Motor neuron (in vitro differentiated cells): Measurements from ENCODE around the gene AMN. TPM values are rescaled to one million over a fixed set of nuclear protein-coding genes. Genes with fewer than 3 reads are reported as not detected.

Experiments
- ATAC-seq, 8 experiments: fragments of 200-7000 bp; cut with Tn5 transposase; replicated peaks in 6 of 8; 2 replicates each; pipeline ENCODE4 v1.8.0; 2021; ENCODE audit warnings: mild to moderate bottlenecking in 8 of 8, moderate library complexity in 8 of 8
- H3K27ac ChIP-seq, 2 donors: fragments of 250-450 bp; sonication (Bioruptor Pico); 2 replicates each; pipeline ENCODE4 v1.9.0; 2021; ENCODE audit warnings: antibody characterized with exemption in 2 of 2, mild to moderate bottlenecking in 2 of 2, moderate library complexity in 1 of 2
- H3K4me1 ChIP-seq, 2 donors: fragments of 250-450 bp; sonication (Bioruptor Pico); replicated peaks in 1 of 2; 2 replicates each; pipeline ENCODE4 v1.6.1; 2021; ENCODE audit warnings: antibody characterized with exemption in 2 of 2, mild to moderate bottlenecking in 2 of 2, moderate library complexity in 1 of 2
- H3K4me3 ChIP-seq, 5 donors: fragments of 250-450 bp; sonication (Bioruptor Pico); 2 replicates each; pipeline ENCODE4 v1.9.0; 2021; ENCODE audit warnings: antibody characterized with exemption in 5 of 5, mild to moderate bottlenecking in 5 of 5, moderate library complexity in 4 of 5
- WGBS, 10 experiments: fragments of 450-650 bp; shearing (Covaris generic); methylation state at CpG; one replicate each; pipeline ENCODE4 v1.0.0; 2022; 5-methylcytosine and 5-hydroxymethylcytosine counted together
- in situ Hi-C, 9 experiments: fragments of 400-800 bp; cut with MboI; loops; one replicate each; pipeline ENCODE4 v1.15.0; 2021; ENCODE audit warnings: low sequenced_read_pairs in 9 of 9, low pct_unique_long_range_greater_than_20kb in 2 of 9; ENCODE audit not compliant: unreplicated experiment in 9 of 9
- total RNA-seq, 8 experiments: library from RNA; unstranded; fragments of 300-600 nt; gene quantifications; 2 replicates each; pipeline versions ENCODE4 v1.2.3 to v1.2.4, GENCODE V29; 2022

The AMN gene
- total RNA-seq, 8 experiments from 2014 or later: 0.21 to 2.5 (median 0.36) TPM

- peak; percentile 4 to 37 (median 24) for ATAC-seq
- peak overlapping the region in 2 of 5 donors; percentile 7 to 26 for H3K4me3 ChIP-seq
- WGBS, 10 experiments: no CpG with 5 or more reads among the region's 74 CpGs
- in situ Hi-C loops: no loop called here
- no peak overlapping the region for H3K27ac ChIP-seq
- peaks cover 0 to 18% of the 10 kb centered on the region in 2 donors for H3K4me1 ChIP-seq
These were observed 7.8 kb downstream of the AMN start for GRCh38 chr14:102930138-102930752.

GRCh38 chr14:102930753-102931579, 8.5 kb downstream of the AMN start:
- Histone ChIP-seq H3K27ac (no peak overlapping the region), H3K4me1 (peaks cover 0 to 18% of the 10 kb centered on the region in 2 donors), H3K4me3 (no peak overlapping the region)
- peak in 4 of 8 experiments; percentile 6 to 42 (median 12) for ATAC-seq
- in situ Hi-C loops: no loop called here
- 0 to 86% (median 80%) methylated on average over 1 to 7 of the region's 34 CpGs; no CpG with 5 or more reads in 5 of the 10 experiments for WGBS, 10 experiments

- in situ Hi-C loops: no loop called here
- peak in 1 of 8 experiments; percentile 2 for ATAC-seq
- Histone ChIP-seq H3K4me1 (peaks cover 0 to 18% of the 10 kb centered on the region in 2 donors), H3K27ac (no peak overlapping the region), H3K4me3 (no peak overlapping the region)
- 88 to 100% (median 100%) methylated on average over 1 to 5 of the region's 12 CpGs; no CpG with 5 or more reads in 5 of the 10 experiments for WGBS, 10 experiments
These were observed 9.3 kb downstream of the AMN start for GRCh38 chr14:102931580-102932285.

GRCh38 chr14:102932484-102933248, 10.2 kb downstream of the AMN start:
- WGBS, 10 experiments: 0 to 100% (median 80%) methylated on average over 1 to 5 of the region's 26 CpGs; no CpG with 5 or more reads in 5 of the 10 experiments
- in situ Hi-C loops: no loop called here
- Histone ChIP-seq H3K27ac (no peak overlapping the region), H3K4me3 (no peak overlapping the region), H3K4me1 (peaks cover 0 to 18% of the 10 kb centered on the region in 2 donors)
- no peak for ATAC-seq

- no peak overlapping the region for H3K4me3 ChIP-seq
- H3K4me1 ChIP-seq: peaks cover 0 to 16% of the 10 kb centered on the region in 2 donors
- H3K27ac ChIP-seq: no peak overlapping the region
- WGBS, 10 experiments: 80 to 93% (median 89%) methylated on average over 1 to 9 of the region's 20 CpGs; no CpG with 5 or more reads in 5 of the 10 experiments
- in situ Hi-C loops: no loop called here
- no peak for ATAC-seq
These were observed 11.3 kb downstream of the AMN start for GRCh38 chr14:102933618-102934231.

GRCh38 chr14:102935756-102936155, 13.3 kb downstream of the AMN start:
- in situ Hi-C loops: no loop called here
- no peak overlapping the region for H3K27ac ChIP-seq
- H3K4me1 ChIP-seq: no peaks in the 10 kb centered on the region
- no peak overlapping the region for H3K4me3 ChIP-seq
- no peak for ATAC-seq
- 49 to 100% (median 96%) methylated on average over 1 to 4 of the region's 4 CpGs; no CpG with 5 or more reads in 1 of the 10 experiments for WGBS, 10 experiments

- Histone ChIP-seq H3K4me3 (no peak overlapping the region), H3K4me1 (no peaks in the 10 kb centered on the region), H3K27ac (no peak overlapping the region)
- 90 to 100% (median 100%) methylated on average over 1 to 3 of the region's 22 CpGs; no CpG with 5 or more reads in 4 of the 10 experiments for WGBS, 10 experiments
- in situ Hi-C loops: no loop called here
- no peak for ATAC-seq
These were observed 15.1 kb downstream of the AMN start for GRCh38 chr14:102937331-102938175.

GRCh38 chr14:102938191-102938590, 15.7 kb downstream of the AMN start:
- 90 to 100% methylated on average over 2 to 3 of the region's 12 CpGs; no CpG with 5 or more reads in 8 of the 10 experiments for WGBS, 10 experiments
- H3K4me1 ChIP-seq: no peaks in the 10 kb centered on the region
- in situ Hi-C loops: no loop called here

GRCh38 chr14:102939329-102939728, 16.9 kb downstream of the AMN start:
- in situ Hi-C loops: no loop called here
- Histone ChIP-seq H3K27ac (no peak overlapping the region), H3K4me3 (no peak overlapping the region), H3K4me1 (no peaks in the 10 kb centered on the region)
- WGBS, 10 experiments: 79 to 96% methylated on average over 3 to 5 of the region's 18 CpGs; no CpG with 5 or more reads in 8 of the 10 experiments
- no peak for ATAC-seq

More at GRCh38 chr14:102938191-102938590, 15.7 kb downstream of the AMN start:
- no peak for ATAC-seq
- H3K4me3 ChIP-seq: no peak overlapping the region
- H3K27ac ChIP-seq: no peak overlapping the region

- ATAC-seq: peak in 3 of 8 experiments; percentile 9 to 11 (median 9)
- in situ Hi-C loops: no loop called here
- 83 to 98% (median 92%) methylated on average over 1 to 8 of the region's 43 CpGs; no CpG with 5 or more reads in 4 of the 10 experiments for WGBS, 10 experiments
- no peak overlapping the region for H3K4me3 ChIP-seq
- H3K4me1 ChIP-seq: no peaks in the 10 kb centered on the region
- no peak overlapping the region for H3K27ac ChIP-seq
These were observed 17.5 kb downstream of the AMN start for GRCh38 chr14:102939820-102940561.
